HepG2 (cell line): Measurements from ENCODE around the gene ADCY7. TPM values are rescaled to one million over a fixed set of nuclear protein-coding genes. Genes with fewer than 3 reads are reported as not detected.

ENCODE experiments used
- BCL6 ChIP-seq: IDR thresholded peaks from 2 replicates; pipeline ENCODE4 v1.6.1; 2016; ENCODE audit warnings: missing genetic modification reagents, missing compliant biosample characterization
- CENPT ChIP-seq: sonication (generic); formaldehyde crosslinking; IDR thresholded peaks from 2 replicates; pipeline ENCODE4 v1.8.0; 2022; ENCODE audit warnings: low read depth, mild to moderate bottlenecking, moderate library complexity, missing genetic modification reagents
- ETV5 ChIP-seq: IDR thresholded peaks from 2 replicates; pipeline ENCODE4 v1.6.1; 2018; ENCODE audit warnings: missing biosample characterization, missing genetic modification reagents, inconsistent platforms, borderline replicate concordance
- HMG20A ChIP-seq: IDR thresholded peaks from 2 replicates; pipeline ENCODE4 v1.6.1; 2016; ENCODE audit warnings: borderline replicate concordance
- HNRNPLL ChIP-seq: fragments of 200-400 bp; formaldehyde crosslinking; IDR thresholded peaks from 2 replicates; pipeline ENCODE4 v1.6.1; 2017; ENCODE audit warnings: mild to moderate bottlenecking, low read depth, low read length; ENCODE audit not compliant: poor library complexity, severe bottlenecking
- IKZF5 ChIP-seq: IDR thresholded peaks from 2 replicates; pipeline ENCODE4 v1.6.1; 2018; ENCODE audit warnings: missing genetic modification reagents, mild to moderate bottlenecking, missing compliant biosample characterization
- MYNN ChIP-seq: sonication (generic); formaldehyde crosslinking; IDR thresholded peaks from 2 replicates; pipeline ENCODE4 v1.4.0; 2020; ENCODE audit warnings: mild to moderate bottlenecking, low read depth, missing genetic modification reagents
- PRDM10 ChIP-seq: sonication (generic); formaldehyde crosslinking; IDR thresholded peaks from 2 replicates; pipeline ENCODE4 v1.4.0; 2020; ENCODE audit warnings: low read depth, missing genetic modification reagents
- PTBP1 ChIP-seq: fragments of 200-400 bp; formaldehyde crosslinking; IDR thresholded peaks from 2 replicates; pipeline ENCODE4 v1.6.1; 2018; ENCODE audit warnings: low read length, low read depth; ENCODE audit not compliant: poor library complexity, severe bottlenecking
- RBFOX2 ChIP-seq: fragments of 200-400 bp; formaldehyde crosslinking; IDR thresholded peaks from 2 replicates; pipeline ENCODE4 v1.6.1; 2017; ENCODE audit warnings: low read depth, mild to moderate bottlenecking, low read length
- SMARCC2 ChIP-seq: fragments of 450-650 bp; IDR thresholded peaks from 2 replicates; pipeline ENCODE4 v1.6.1; 2017; ENCODE audit warnings: antibody characterized with exemption, mild to moderate bottlenecking
- SPEN ChIP-seq: sonication (generic); formaldehyde crosslinking; IDR thresholded peaks from 2 replicates; pipeline ENCODE4 v1.5.1; 2020; ENCODE audit warnings: low read depth, mild to moderate bottlenecking, missing genetic modification reagents
- TAF15 ChIP-seq: fragments of 200-400 bp; formaldehyde crosslinking; IDR thresholded peaks from one replicate; pipeline ENCODE4 v1.6.1; 2018; ENCODE audit warnings: mild to moderate bottlenecking, low read depth, low read length; ENCODE audit not compliant: poor library complexity, severe bottlenecking
- THYN1 ChIP-seq: sonication (generic); formaldehyde crosslinking; IDR thresholded peaks from 2 replicates; pipeline ENCODE4 v1.8.1; 2023; ENCODE audit warnings: low read depth, mild to moderate bottlenecking, moderate library complexity, missing genetic modification reagents, borderline replicate concordance
- U2AF1 ChIP-seq: fragments of 200-400 bp; formaldehyde crosslinking; optimal IDR thresholded peaks from 2 replicates; pipeline ENCODE3; 2017; ENCODE audit warnings: mild to moderate bottlenecking, low read depth, low read length
- ZIK1 ChIP-seq: sonication (generic); formaldehyde crosslinking; IDR thresholded peaks from 2 replicates; pipeline ENCODE4 v1.5.0; 2020; ENCODE audit warnings: mild to moderate bottlenecking, low read depth, missing genetic modification reagents, borderline replicate concordance
- ZNF136 ChIP-seq: sonication (generic); formaldehyde crosslinking; IDR thresholded peaks from 2 replicates; pipeline ENCODE4 v1.8.1; 2022; ENCODE audit warnings: low read depth, mild to moderate bottlenecking, moderate library complexity, missing genetic modification reagents
- ZNF547 ChIP-seq: sonication (generic); formaldehyde crosslinking; IDR thresholded peaks from 2 replicates; pipeline ENCODE4 v1.5.1; 2020; ENCODE audit warnings: mild to moderate bottlenecking, missing genetic modification reagents
- ZNF562 ChIP-seq: sonication (generic); formaldehyde crosslinking; IDR thresholded peaks from 2 replicates; pipeline ENCODE4 v1.8.0; 2022; ENCODE audit warnings: missing genetic modification reagents, borderline replicate concordance
- ZNF576 ChIP-seq: sonication (generic); formaldehyde crosslinking; IDR thresholded peaks from 2 replicates; pipeline ENCODE4 v1.4.0; 2020; ENCODE audit warnings: mild to moderate bottlenecking, missing genetic modification reagents
- ZNF790 ChIP-seq: sonication (generic); formaldehyde crosslinking; IDR thresholded peaks from 2 replicates; pipeline ENCODE4 v1.8.0; 2022; ENCODE audit warnings: missing genetic modification reagents, mild to moderate bottlenecking, borderline replicate concordance
- ZNF800 ChIP-seq: sonication (generic); formaldehyde crosslinking; IDR thresholded peaks from 2 replicates; pipeline ENCODE4 v1.4.0; 2020; ENCODE audit warnings: missing genetic modification reagents
- polyA plus RNA-seq, 8 experiments: library from polyadenylated mRNA; depleted of rRNA in 3 of 8; stranded (reverse) in 7 of 8; unstranded in 1 of 8; fragments of >200 nt; fragmentation: Illumina TruSeq in 4 of 8; extraction: Trizol in 4 of 8; gene quantifications; 2 replicates each; pipeline versions ENCODE4 v1.2.1 to v1.2.3, GENCODE V29; 2011 to 2016; ENCODE audit warnings: low read depth in 4 of 8, missing spikeins in 1 of 8, mixed read lengths in 1 of 8; ENCODE audit not compliant: insufficient read depth in 1 of 8
- total RNA-seq, 5 experiments: library from RNA; depleted of rRNA; stranded (reverse); fragments of >200 nt; fragmentation: Illumina TruSeq; extraction: Trizol; gene quantifications; 2 replicates each; pipeline ENCODE4 v1.2.3, GENCODE V29; 2016; ENCODE audit warnings: low read depth in 1 of 5

The ADCY7 gene
- total and polyA plus RNA-seq, 2 of the 13 experiments (the other 11 are each of a cell fraction or from before 2014, with no cell fraction given): 2.2 to 4.3 TPM

- TF ChIP-seq MYNN (CRISPR knock-in tag) (no peak), HMG20A (CRISPR knock-in tag) (no peak), ZNF800 (CRISPR knock-in tag) (no peak), TAF15 (no peak), CENPT (CRISPR knock-in tag) (0 out of 2 replicates have a peak, but pooled peaks have one; percentile 41), PTBP1 (no peak), ZNF136 (CRISPR knock-in tag) (no peak), ZNF547 (CRISPR knock-in tag) (no peak), SMARCC2 (no peak), ZIK1 (no peak), ZNF576 (CRISPR knock-in tag) (no peak), SPEN (no peak), PRDM10 (no peak), IKZF5 (CRISPR knock-in tag) (0 out of 2 replicates have a peak, but pooled peaks have one; percentile 36), U2AF1 (no peak), ETV5 (CRISPR knock-in tag) (no peak), RBFOX2 (no peak), ZNF562 (no peak), HNRNPLL (no peak), THYN1 (CRISPR knock-in tag) (no peak), ZNF790 (CRISPR knock-in tag) (no peak), BCL6 (no peak)
Measured at GRCh38 chr16:50310308-50311133, 44.2 kb downstream of the ADCY7 start (continued).
